Measurements from ENCODE around the gene ATG5.

ATG5 gene

GRCh38 chr6:106185615-106186014 is 139.9 kb downstream of the ATG5 start:
- no peak overlapping the region for H3K4me3 ChIP-seq (ENCODE audit: control insufficient read depth, low read depth, low read length)
- TF ChIP-seq CTCF (conservative IDR thresholded peaks at IDR 0.05; ENCODE audit: control insufficient read depth, insufficient read depth, low read depth, low read length): no peak
- no peak for DNase-seq (ENCODE audit: low read depth)

GRCh38 chr6:106184629-106185028 is 140.9 kb downstream of the ATG5 start:
- peak; percentile 9 for DNase-seq (ENCODE audit: low read depth)
- H3K4me3 ChIP-seq (ENCODE audit: control insufficient read depth, low read depth, low read length): no peak overlapping the region
- TF ChIP-seq CTCF (conservative IDR thresholded peaks at IDR 0.05; ENCODE audit: control insufficient read depth, insufficient read depth, low read depth, low read length): no peak

- no peak overlapping the region for H3K4me3 ChIP-seq (ENCODE audit: control insufficient read depth, low read depth, low read length)
- no peak for TF ChIP-seq CTCF (conservative IDR thresholded peaks at IDR 0.05; ENCODE audit: control insufficient read depth, insufficient read depth, low read depth, low read length)
- DNase-seq (ENCODE audit: low read depth): no peak
These were observed 142.1 kb downstream of the ATG5 start for GRCh38 chr6:106183430-106183829.

- TF ChIP-seq CTCF (conservative IDR thresholded peaks at IDR 0.05; ENCODE audit: control insufficient read depth, insufficient read depth, low read depth, low read length): no peak
- H3K4me3 ChIP-seq (ENCODE audit: control insufficient read depth, low read depth, low read length): no peak overlapping the region
- peak; percentile 12 for DNase-seq (ENCODE audit: low read depth)
These were observed 143.1 kb downstream of the ATG5 start for GRCh38 chr6:106182455-106182854.

GRCh38 chr6:106181664-106182418 is 143.7 kb downstream of the ATG5 start:
- TF ChIP-seq CTCF (conservative IDR thresholded peaks at IDR 0.05; ENCODE audit: control insufficient read depth, insufficient read depth, low read depth, low read length): no peak
- no peak overlapping the region for H3K4me3 ChIP-seq (ENCODE audit: control insufficient read depth, low read depth, low read length)
- peak; percentile 87 for DNase-seq (ENCODE audit: low read depth)

GRCh38 chr6:106180208-106180607 is 145.4 kb downstream of the ATG5 start:
- no peak for TF ChIP-seq CTCF (conservative IDR thresholded peaks at IDR 0.05; ENCODE audit: control insufficient read depth, insufficient read depth, low read depth, low read length)
- no peak for DNase-seq (ENCODE audit: low read depth)

More at GRCh38 chr6:106180208-106180607, 145.4 kb downstream of the ATG5 start:
- H3K4me3 ChIP-seq (ENCODE audit: control insufficient read depth, low read depth, low read length): no peak overlapping the region

Data from fibroblast of mammary gland (primary cell).